GM12873 (cell line): ENCODE results near the gene NFATC4.

Source experiments
- TF ChIP-seq, protein P1 (sequence below): IDR thresholded peaks from 2 replicates; pipeline ENCODE4 v1.5.1; 2012; ENCODE audit warnings: low read depth, mild to moderate bottlenecking, moderate library complexity, low read length, control low read depth; ENCODE audit not compliant: insufficient read depth; ENCODE audit errors: missing control alignments

NFATC4 gene

GRCh38 chr14:24369907-24370687, 2.1 kb downstream of the NFATC4 start:
- TF ChIP-seq, protein P1, sequence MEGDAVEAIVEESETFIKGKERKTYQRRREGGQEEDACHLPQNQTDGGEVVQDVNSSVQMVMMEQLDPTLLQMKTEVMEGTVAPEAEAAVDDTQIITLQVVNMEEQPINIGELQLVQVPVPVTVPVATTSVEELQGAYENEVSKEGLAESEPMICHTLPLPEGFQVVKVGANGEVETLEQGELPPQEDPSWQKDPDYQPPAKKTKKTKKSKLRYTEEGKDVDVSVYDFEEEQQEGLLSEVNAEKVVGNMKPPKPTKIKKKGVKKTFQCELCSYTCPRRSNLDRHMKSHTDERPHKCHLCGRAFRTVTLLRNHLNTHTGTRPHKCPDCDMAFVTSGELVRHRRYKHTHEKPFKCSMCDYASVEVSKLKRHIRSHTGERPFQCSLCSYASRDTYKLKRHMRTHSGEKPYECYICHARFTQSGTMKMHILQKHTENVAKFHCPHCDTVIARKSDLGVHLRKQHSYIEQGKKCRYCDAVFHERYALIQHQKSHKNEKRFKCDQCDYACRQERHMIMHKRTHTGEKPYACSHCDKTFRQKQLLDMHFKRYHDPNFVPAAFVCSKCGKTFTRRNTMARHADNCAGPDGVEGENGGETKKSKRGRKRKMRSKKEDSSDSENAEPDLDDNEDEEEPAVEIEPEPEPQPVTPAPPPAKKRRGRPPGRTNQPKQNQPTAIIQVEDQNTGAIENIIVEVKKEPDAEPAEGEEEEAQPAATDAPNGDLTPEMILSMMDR = no peak

- TF ChIP-seq, protein P1 = no peak
Measured at GRCh38 chr14:24370748-24371147, 2.8 kb downstream of the NFATC4 start.

- TF ChIP-seq, protein P1 = no peak
Measured at GRCh38 chr14:24372701-24373416, 4.9 kb downstream of the NFATC4 start.

DNA sequence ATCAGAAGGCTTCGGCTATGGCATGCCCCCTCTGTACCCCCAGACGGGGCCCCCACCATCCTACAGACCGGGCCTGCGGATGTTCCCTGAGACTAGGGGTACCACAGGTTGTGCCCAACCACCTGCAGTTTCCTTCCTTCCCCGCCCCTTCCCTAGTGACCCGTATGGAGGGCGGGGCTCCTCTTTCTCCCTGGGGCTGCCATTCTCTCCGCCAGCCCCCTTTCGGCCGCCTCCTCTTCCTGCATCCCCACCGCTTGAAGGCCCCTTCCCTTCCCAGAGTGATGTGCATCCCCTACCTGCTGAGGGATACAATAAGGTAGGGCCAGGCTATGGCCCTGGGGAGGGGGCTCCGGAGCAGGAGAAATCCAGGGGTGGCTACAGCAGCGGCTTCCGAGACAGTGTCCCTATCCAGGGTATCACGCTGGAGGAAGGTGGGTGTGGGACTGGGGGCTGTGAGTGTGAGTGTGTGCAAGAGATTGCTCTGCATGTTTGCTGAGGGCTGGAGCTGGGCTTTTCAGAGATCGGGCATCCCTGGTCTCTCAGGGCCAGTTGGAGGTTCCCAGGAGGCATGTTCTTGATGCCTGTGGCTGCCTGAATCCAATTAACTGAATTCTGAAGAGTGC, 8.6 kb downstream of the NFATC4 start:
- TF ChIP-seq, protein P1 = no peak

DNA sequence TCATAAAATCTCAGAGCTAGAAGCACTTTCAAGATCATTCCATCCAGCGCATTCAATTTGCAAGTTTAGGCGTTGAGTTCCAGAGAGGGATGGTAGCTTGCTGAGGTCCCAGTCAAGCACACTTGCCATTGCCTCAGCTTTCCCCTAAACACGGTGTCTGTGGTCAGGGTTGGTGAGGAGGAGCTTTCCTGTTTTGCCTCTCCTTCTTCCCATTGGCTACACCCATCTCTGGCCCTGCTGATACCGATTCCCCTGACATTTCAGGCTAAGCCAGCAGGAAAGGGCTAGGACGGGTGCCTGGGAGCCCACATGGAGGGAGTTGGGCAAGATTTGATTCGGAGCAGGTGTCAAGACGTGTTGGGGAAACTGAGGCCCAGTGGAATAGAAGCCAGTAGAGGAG, 9.1 kb downstream of the NFATC4 start:
- TF ChIP-seq, protein P1 = no peak

DNA sequence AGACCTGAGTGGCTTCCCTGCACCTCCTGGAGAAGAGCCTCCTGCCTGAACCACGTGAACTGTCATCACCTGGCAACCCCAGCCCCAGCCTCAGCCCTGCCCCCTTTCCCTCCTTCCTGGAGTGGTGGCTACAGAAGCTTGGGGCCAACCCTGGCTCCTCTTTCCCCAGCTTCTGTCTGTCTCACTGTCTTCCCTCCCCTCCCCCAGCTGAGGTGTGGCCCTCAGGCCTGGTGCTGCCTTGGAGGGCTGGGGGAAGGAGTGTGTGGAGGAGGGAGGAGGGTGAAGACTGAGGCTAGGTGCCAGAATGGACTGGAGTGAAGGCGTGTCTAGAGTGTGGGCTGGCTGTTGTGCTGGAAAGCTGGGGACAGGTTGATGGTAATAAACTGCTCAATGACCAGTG, 9.7 kb downstream of the NFATC4 start:
- TF ChIP-seq, protein P1 = no peak

DNA sequence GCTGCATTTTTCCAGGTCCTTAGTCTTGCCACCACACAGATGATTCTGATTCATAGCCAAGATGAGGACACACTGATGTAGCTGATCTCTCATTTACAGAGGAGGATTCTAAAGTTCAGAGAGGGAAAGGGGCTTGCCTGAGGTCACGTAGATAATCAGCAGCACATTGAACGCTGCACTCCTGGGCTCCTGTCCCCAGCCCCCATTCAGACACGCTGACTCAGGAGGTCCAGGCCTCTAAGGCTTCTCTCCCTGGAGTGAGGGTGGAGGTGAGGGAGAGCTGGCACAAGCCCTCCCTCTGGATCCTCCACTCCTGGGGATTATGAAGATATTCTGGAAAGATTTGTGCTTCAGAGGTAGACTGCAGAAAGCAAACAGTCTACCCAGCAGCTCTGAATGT, 10.3 kb downstream of the NFATC4 start:
- TF ChIP-seq, protein P1 = no peak
